GM21515 (cell line): ENCODE data around the gene PIGL.
"Not testable (repeated sequence)": the region's sequence is repeated elsewhere in the genome, so short reads cannot be mapped to it uniquely, and the experiment has no call there.

Experiments used
- ATAC-seq: cut with Tn5 transposase; IDR thresholded peaks from one replicate; pipeline ENCODE4 v1.9.1; 2021; ENCODE audit not compliant: unreplicated experiment

PIGL gene

GRCh38 chr17:16216341-16217001 lies 539 bp upstream of the PIGL start:
- not testable (repeated sequence) for ATAC-seq

DNA sequence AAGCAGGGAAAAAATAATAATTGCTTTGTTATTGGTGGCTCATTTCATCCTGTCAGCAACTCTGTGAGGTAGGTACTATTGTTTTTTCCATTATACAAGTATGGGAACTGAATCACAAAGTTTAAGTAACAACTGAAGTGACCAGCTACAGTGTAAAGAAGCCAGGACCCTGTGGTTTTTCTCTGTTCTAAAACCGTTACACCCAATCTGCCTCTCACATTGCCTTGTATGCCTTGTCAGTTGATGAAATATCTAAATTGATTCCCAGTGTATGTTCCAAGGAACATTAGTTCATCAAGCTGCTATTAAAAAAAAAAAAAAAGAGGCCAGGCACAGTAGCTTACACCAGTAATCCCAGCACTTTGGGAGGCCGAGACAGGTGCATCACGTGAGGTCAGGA lies 5.4 kb downstream of the PIGL start:
- ATAC-seq, result no peak

DNA sequence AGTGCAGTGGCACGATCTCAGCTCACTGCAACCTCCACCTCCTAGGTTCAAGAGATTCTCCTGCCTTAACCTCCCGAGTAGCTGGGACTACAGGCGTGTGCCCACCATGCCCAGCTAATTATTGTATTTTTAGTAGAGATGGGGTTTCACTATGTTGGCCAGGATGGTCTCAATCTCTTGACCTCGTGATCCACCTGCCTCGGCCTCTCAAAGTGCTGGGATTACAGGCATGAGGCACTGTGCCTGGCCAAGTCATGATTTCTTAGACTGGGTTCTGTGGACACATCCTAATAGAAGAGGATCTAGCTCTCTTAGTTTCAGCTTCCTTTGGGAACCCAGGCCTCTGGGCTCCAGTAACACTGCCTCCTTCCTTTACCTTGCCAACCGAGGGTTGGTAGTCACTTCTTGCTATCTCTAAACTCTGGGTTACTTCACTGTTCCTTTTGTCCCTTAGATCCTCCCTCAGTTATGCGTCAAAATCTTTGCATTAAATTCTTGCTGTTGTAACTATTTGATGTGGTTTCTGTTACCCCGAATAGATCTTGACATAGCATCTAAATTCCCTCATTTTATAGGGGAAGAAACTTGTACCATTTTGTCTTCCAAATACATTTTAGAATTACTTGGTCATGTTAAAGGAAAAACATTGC lies 13.0 kb downstream of the PIGL start:
- not testable (repeated sequence) for ATAC-seq

DNA sequence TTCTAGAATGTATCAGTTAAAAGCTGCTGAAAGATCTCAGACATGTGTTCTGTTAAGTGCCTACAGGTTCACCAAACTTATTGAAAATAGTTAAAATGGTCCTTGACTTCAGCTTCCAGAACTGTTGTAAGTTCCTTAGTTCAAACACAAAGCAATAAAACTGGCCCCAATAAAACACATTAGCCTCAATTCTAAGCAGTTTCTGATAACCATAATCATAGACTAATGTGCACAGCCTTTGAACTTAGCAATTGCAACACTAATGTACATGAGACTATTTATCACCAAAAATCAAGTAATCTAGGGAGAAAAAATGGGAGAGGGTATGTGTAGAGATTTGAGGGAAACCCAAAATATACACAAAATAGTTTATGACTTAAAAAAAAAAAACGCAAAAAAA lies 15.4 kb downstream of the PIGL start:
- ATAC-seq, result no peak

GRCh38 chr17:16239931-16240330 lies 22.9 kb downstream of the PIGL start:
- ATAC-seq, result no peak

- ATAC-seq, result no peak
These were observed 24.9 kb downstream of the PIGL start for GRCh38 chr17:16241906-16242399.

DNA sequence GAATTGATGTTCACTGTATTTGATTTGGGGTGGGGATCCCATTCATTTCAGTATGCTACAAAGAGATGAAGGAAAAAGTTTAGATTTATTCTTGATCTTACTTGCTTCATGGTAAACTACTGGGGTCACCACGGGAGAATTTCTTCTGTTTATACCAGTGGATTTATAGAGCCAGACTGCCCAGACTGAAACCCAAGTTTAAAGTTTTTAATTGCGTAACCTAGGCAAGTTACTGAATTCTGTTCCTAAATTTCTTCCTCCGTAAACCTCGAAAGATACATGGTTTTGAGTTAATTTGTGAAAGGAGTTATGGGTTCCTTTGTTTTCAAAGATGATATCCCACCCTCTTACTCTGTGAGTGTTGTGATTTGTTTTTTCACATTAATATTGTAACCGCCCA lies 26.4 kb downstream of the PIGL start:
- no peak for ATAC-seq

DNA sequence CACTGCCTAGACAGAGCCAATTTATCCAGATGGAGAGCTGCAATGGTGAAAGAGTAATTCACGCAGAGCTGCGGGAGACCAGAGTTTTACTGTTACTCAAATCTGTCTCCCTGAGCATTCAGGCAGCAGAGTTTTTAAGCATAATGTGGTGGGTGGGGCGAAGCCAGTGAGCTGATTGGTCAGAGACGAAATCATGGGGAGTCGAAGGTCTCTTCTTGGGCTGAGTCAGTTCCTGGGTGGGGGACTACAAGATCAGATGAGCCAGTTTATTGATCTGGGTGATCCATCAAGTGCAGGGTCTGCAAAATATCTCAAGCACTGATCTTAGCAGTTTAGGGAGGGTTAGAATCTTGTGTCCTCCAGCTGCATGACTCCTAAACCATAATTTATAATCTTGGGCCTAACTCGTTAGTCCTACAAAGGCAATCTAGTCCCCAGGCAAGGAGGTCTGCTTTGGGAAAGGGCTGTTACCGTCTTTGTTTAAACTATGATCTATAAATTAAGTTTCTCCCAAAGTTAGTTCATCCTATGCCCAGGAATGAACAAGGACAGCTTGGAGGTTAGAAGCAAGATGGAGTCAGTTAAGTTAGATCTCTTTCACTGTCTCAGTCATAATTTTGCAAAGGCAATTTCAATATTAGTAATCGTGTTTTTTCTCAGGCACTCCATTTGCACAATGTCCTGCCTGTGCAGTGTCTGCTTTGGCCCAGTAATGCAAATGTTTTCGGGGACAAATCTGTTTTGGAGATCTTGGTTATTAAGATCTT lies 27.0 kb downstream of the PIGL start:
- no peak for ATAC-seq

GRCh38 chr17:16247586-16247984 lies 30.6 kb downstream of the PIGL start:
- ATAC-seq, result no peak

GRCh38 chr17:16250635-16251034 lies 33.6 kb downstream of the PIGL start:
- ATAC-seq, result no peak

GRCh38 chr17:16251043-16251442 lies 34.0 kb downstream of the PIGL start:
- no peak for ATAC-seq

GRCh38 chr17:16251556-16251955 lies 34.5 kb downstream of the PIGL start:
- no peak for ATAC-seq

GRCh38 chr17:16254773-16255400 lies 37.9 kb downstream of the PIGL start:
- ATAC-seq, result no peak

DNA sequence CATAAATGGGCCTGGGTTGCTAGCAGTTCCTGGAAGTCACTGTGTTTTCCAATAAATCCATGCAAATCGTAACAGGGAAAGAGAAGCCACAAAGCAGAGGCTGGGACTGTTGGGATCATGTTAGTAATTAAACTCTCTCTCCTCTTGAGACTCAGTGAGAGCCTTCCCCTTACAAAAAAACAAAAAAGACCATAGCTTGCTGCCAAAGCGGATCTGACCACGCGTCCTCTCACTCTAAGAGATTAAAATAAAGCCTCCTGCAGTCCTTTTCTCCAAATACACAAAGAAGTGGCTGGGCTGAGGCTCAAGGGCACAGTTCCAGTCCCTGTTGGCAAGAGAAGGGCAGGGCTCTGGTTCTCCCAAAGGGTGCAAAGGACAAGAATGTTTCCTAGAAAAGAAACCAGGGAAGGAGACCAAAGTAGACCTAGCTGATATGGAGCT lies 38.5 kb downstream of the PIGL start:
- no peak for ATAC-seq

GRCh38 chr17:16258901-16259300 lies 41.9 kb downstream of the PIGL start:
- no peak for ATAC-seq

- ATAC-seq, result no peak
These were observed 42.9 kb downstream of the PIGL start for GRCh38 chr17:16259926-16260325.

GRCh38 chr17:16261049-16261448 lies 44.0 kb downstream of the PIGL start:
- ATAC-seq, result no peak

GRCh38 chr17:16262201-16262600 lies 45.2 kb downstream of the PIGL start:
- no peak for ATAC-seq

- ATAC-seq, result no peak
These were observed 50.2 kb downstream of the PIGL start for GRCh38 chr17:16267174-16267573.

- ATAC-seq, result no peak
These were observed 52.6 kb downstream of the PIGL start for GRCh38 chr17:16269658-16270057.

DNA sequence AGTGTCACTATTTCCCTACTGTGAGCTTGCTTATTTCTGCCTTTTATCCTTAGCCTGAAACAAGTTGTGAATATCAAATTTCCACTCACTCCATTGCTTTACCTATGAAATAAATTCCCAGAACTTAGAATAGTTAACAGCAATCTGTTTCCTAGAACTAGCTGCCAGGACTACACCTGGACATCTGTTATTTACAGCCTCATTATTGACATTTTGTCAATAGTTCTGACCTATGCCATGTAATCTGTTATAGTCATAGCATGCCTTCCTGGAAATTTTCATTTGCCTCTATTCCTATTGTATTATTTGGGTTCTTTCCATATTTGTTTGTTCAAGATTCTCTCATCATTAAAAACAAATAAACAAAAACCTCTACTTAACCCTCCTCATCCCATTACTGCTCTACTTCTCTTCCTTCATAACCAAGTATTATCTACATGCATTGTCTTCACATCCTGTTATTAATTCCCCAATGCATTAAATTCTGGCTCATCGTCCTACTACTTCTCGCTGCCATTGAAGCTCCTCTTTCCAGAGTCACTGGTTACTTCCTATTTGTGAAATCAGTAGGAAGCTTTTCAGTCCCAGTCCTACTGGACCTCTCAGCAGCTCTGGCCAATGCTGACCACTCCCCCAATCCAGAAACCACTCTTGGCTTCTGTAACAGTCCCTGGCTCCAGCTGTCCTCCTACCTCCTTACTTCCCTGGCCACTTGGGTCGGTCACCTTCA lies 55.3 kb downstream of the PIGL start:
- no peak for ATAC-seq
